D721Med (cell line): ENCODE measurements around the gene SNTG2.

Experiments
- DNase-seq: peaks from one replicate; pipeline ENCODE4 v3.0.0; 2011; ENCODE audit warnings: low spot score; ENCODE audit not compliant: insufficient read length
- FAIRE-seq: peaks from 2 replicates; lab custom pipeline; 2011; peaks lifted over from hg19 to GRCh38; lab: Jason Lieb, UNC
- CTCF ChIP-seq: IDR thresholded peaks from 2 replicates; pipeline ENCODE4 v1.5.1; 2012; ENCODE audit warnings: mild to moderate bottlenecking, control low read depth; ENCODE audit not compliant: insufficient read depth; ENCODE audit errors: missing control alignments

The SNTG2 gene

DNA sequence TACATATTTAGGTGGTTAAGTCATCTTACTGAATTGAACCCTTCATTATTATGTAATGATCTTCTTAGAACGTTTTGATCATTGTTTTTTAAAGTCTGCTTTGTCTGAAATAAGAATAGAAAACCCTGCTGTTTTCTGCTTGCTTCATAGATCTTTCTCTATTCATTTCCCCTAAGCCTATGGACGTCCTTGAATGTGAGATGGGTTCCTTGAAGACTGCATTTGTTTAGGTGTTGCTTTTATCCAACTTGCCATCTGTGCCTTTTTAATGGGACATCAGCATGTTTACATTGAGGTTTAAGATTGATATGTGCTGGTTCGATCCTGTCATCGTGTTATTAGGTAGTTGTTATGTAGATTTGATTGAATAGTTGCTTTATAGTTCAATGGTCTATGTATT is 95.4 kb downstream of the SNTG2 start:
- no peak for FAIRE-seq
- DNase-seq: no peak
- TF ChIP-seq CTCF: no peak

- FAIRE-seq (no peak), DNase-seq (no peak)
- TF ChIP-seq CTCF: no peak
Measured at GRCh38 chr2:1047485-1047884, 96.8 kb downstream of the SNTG2 start.

DNA sequence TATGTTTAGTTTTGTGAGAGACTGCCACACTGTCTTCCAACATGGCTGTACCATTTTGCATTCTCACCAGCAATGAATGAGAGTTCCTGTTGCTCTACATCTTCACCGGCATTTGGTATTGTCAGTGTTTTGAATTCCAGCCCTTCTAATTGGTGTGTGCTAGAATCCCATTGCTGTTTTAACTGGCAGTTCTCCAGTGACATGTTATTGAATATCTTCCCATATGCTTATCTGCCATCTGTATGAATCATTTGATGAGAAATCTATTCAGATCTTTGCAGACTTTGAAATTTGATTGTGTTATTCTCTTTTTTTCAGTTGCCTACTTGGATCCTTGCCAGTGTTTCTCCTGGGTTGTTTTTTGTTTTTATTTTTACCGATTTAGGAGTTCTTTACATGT is 99.0 kb downstream of the SNTG2 start:
- no peak for DNase-seq
- FAIRE-seq: no peak

GRCh38 chr2:1051075-1051474 is 100.4 kb downstream of the SNTG2 start:
- FAIRE-seq: no peak
- TF ChIP-seq CTCF: no peak
- DNase-seq: no peak

More for the DNA sequence above, 99.0 kb downstream of the SNTG2 start:
- TF ChIP-seq CTCF: no peak

DNA sequence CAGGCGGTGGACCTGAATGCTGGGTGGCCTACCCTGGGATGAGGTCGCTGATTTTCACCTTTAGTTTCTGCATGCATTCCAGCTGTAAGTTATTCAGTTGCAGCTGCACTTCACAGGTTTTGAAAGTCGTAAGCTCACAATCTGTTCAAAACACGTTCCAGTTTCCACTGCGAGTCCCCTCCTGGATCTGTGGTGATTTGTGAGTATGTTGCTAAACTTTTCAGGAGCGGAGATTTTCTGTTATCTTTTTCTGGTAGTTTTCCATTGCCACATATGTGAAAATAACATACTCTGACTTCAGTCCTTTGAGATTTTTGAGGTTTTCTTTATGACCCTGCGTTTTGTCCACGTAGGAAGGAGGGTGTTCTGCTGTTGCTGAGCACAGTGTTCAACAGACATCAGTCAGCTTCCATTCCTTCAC is 102.1 kb downstream of the SNTG2 start:
- TF ChIP-seq CTCF: no peak
- FAIRE-seq (no peak), DNase-seq (no peak)

- DNase-seq: no peak
- FAIRE-seq: no peak
- no peak for TF ChIP-seq CTCF
Measured at GRCh38 chr2:1053786-1054185, 103.1 kb downstream of the SNTG2 start.

DNA sequence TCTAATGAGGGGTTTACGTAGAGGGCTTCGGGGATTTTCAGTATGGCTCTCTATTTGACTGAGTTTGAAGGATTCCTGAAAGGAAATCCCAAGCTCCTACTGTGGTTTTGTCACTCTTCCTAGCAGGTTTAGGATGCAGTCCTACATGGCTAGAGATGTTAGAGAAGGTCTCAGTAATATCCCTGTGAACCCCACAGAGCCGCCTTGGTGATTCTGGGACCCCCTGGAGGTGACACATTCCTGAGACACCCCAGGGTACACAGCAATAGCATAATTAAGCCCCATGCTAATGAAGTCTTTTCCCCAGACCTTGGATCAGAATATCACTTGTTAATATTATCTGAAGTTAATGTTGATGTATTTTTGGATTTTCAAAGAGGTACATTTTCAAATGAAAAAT is 103.8 kb downstream of the SNTG2 start:
- TF ChIP-seq CTCF: no peak
- FAIRE-seq: no peak

More for the DNA sequence above, 103.8 kb downstream of the SNTG2 start:
- DNase-seq: no peak
